GM21381 (cell line): ENCODE data around the gene P3H2.
"Not testable (repeated sequence)": the region's sequence is repeated elsewhere in the genome, so short reads cannot be mapped to it uniquely, and the experiment has no call there.

Source experiments
- ATAC-seq: cut with Tn5 transposase; IDR thresholded peaks from one replicate; pipeline ENCODE4 v1.9.1; 2021; ENCODE audit warnings: mild to moderate bottlenecking, moderate library complexity; ENCODE audit not compliant: unreplicated experiment

P3H2 gene

GRCh38 chr3:190089711-190090110, 31.0 kb downstream of the P3H2 start:
- ATAC-seq = no peak

GRCh38 chr3:190088890-190089289, 31.8 kb downstream of the P3H2 start:
- ATAC-seq = no peak

- peak; percentile 51 for ATAC-seq
Measured at GRCh38 chr3:190086191-190086590, 34.5 kb downstream of the P3H2 start.

GRCh38 chr3:190084983-190085382, 35.7 kb downstream of the P3H2 start:
- no peak for ATAC-seq

- ATAC-seq = no peak
Measured at GRCh38 chr3:190083635-190084034, 37.1 kb downstream of the P3H2 start.

- ATAC-seq = no peak
Measured at GRCh38 chr3:190081389-190081788, 39.3 kb downstream of the P3H2 start.

GRCh38 chr3:190079173-190079572, 41.5 kb downstream of the P3H2 start:
- not testable (repeated sequence) for ATAC-seq

- ATAC-seq = no peak
Measured at GRCh38 chr3:190077395-190078045, 43.2 kb downstream of the P3H2 start.

- no peak for ATAC-seq
Measured at GRCh38 chr3:190076601-190077394, 43.9 kb downstream of the P3H2 start.

- ATAC-seq = no peak
Measured at GRCh38 chr3:190076136-190076535, 44.6 kb downstream of the P3H2 start.

GRCh38 chr3:190074817-190075216, 45.9 kb downstream of the P3H2 start:
- ATAC-seq = no peak

GRCh38 chr3:190073264-190074008, 47.3 kb downstream of the P3H2 start:
- ATAC-seq = no peak

- no peak for ATAC-seq
Measured at GRCh38 chr3:190072856-190073255, 47.8 kb downstream of the P3H2 start.

GRCh38 chr3:190071921-190072320, 48.8 kb downstream of the P3H2 start:
- not testable (repeated sequence) for ATAC-seq

- ATAC-seq = no peak
Measured at GRCh38 chr3:190070622-190071347, 49.9 kb downstream of the P3H2 start.

- ATAC-seq = no peak
Measured at GRCh38 chr3:190065204-190065603, 55.5 kb downstream of the P3H2 start.

- no peak for ATAC-seq
Measured at GRCh38 chr3:190064659-190065058, 56.0 kb downstream of the P3H2 start.

- no peak for ATAC-seq
Measured at GRCh38 chr3:190064112-190064511, 56.6 kb downstream of the P3H2 start.

- no peak for ATAC-seq
Measured at GRCh38 chr3:190063490-190063889, 57.2 kb downstream of the P3H2 start.

- no peak for ATAC-seq
Measured at GRCh38 chr3:190060192-190060775, 60.4 kb downstream of the P3H2 start.

GRCh38 chr3:190059242-190059590, 61.5 kb downstream of the P3H2 start:
- no peak for ATAC-seq
